ENCODE measurements around the gene MAGEA1. TPM values are rescaled to one million over a fixed set of nuclear protein-coding genes. Genes with fewer than 3 reads are reported as not detected.
"Not testable (repeated sequence)": the region's sequence is repeated elsewhere in the genome, so short reads cannot be mapped to it uniquely, and the experiment has no call there.

The MAGEA1 gene
- total RNA-seq: not detected in 2 replicates

DNA sequence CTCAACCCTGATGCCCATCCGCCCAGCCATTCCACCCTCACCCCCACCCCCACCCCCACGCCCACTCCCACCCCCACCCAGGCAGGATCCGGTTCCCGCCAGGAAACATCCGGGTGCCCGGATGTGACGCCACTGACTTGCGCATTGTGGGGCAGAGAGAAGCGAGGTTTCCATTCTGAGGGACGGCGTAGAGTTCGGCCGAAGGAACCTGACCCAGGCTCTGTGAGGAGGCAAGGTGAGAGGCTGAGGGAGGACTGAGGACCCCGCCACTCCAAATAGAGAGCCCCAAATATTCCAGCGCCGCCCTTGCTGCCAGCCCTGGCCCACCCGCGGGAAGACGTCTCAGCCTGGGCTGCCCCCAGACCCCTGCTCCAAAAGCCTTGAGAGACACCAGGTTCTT is at the start of gene MAGEA1:
Gene MAGEA1 (plus strand): TSS at position 154 of the 400 bp plus-strand sequence. CDS start 3,106 bp downstream, outside the sequence.
- DNase-seq (ENCODE audit: extremely low read depth, low read depth, low spot score): no peak

DNA sequence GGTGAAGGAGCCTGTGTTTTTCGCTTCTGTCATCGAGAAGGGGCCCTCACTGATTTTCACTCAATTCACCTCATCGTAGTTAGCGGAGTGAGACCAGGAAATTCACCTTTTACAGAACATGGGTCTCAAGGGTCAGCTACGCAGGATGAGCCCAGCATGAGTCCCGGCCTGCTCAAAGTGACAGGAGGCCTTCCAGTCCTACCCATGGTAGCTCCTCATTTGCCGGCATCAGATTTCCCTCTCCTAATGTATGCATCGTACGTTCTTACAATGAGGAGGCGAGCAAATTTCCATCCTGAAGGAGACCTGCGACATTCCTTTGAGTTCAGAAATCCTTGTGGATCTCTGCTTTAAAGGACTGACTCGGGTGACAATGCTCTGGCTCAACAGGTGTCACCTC is 46.2 kb upstream of the MAGEA1 start:
- DNase-seq (ENCODE audit: extremely low read depth, low read depth, low spot score): not testable (repeated sequence)

DNA sequence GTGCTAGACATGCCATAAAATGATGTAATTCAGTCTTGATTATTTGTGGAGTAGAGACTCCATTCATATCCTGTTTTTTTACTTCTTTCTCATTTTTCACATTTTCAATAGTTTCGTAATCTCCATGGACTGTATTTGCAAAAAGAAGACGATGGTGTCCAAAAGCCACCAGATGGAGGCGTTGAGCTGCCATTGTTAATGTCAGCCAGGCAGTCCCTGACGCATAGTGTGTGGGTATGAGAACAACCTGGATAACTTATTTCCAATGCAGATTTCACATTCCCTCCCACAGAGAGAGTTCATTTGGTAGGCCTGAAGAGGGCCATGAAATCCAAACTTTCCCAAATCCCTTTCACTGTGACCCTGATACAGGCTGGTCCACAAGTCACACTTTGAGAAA is 40.0 kb upstream of the MAGEA1 start:
- DNase-seq (ENCODE audit: extremely low read depth, low read depth, low spot score): not testable (repeated sequence)

DNA sequence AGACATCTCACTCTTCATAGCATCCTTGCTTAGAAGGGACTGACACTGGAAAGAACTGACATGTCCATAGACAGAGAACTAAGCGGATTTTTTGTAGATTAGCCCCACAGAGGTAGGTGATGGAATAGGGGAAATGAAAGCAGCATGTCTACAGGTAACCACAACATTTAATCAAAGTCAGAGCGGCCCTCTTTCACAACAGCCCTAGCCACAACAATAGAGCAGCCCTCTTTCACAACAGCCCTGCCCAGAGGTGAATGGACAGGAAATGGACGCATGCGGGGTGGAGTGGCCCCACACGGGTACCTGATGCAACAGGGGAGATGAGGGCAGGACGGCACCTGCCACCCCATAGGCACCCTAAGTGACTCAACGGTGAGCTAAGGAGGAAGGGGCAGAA is 32.8 kb upstream of the MAGEA1 start:
- not testable (repeated sequence) for DNase-seq (ENCODE audit: extremely low read depth, low read depth, low spot score)

DNA sequence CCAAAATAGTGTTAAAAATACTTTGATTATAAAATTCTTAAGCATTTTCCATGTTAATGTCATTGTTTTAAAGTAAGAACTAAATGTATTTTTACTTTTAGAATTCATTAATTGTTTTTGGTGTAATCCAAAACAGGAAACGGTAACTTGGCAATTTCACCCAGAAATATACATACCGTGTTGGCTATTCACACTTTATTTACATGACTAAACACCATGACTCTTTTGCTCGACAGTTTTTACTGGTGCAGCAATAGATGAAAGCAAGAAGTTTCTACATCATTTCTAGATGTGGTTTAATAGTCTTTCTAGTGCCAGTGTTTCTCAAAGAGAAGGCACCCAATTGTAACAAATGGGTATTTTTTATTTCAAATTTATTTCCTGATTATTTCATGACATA is 25.6 kb upstream of the MAGEA1 start:
- no peak for DNase-seq (ENCODE audit: extremely low read depth, low read depth, low spot score)

DNA sequence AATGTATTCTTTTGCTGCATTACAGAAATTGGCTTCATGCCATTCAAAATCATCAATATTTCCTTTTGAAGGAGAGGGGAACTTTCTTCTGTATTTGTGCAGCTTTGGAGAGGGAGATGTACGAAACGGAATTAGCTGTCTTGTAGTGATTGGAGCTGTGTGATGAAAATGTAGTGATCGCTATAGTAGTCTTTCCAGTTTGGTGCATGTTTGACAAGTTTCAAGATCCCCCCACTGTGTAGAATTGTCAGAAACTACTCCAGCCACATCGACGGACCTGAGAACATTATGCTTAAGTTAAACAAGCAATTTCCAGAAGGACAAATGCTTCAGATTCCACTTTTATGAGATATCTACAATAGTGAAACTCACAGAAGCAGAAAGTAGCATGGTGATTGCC is 21.6 kb upstream of the MAGEA1 start:
- no peak for DNase-seq (ENCODE audit: extremely low read depth, low read depth, low spot score)

- no peak for DNase-seq (ENCODE audit: extremely low read depth, low read depth, low spot score)
Observed at GRCh38 chrX:153158319-153158718, 20.8 kb upstream of the MAGEA1 start.

- no peak for DNase-seq (ENCODE audit: extremely low read depth, low read depth, low spot score)
Observed at GRCh38 chrX:153161952-153162351, 17.1 kb upstream of the MAGEA1 start.

DNA sequence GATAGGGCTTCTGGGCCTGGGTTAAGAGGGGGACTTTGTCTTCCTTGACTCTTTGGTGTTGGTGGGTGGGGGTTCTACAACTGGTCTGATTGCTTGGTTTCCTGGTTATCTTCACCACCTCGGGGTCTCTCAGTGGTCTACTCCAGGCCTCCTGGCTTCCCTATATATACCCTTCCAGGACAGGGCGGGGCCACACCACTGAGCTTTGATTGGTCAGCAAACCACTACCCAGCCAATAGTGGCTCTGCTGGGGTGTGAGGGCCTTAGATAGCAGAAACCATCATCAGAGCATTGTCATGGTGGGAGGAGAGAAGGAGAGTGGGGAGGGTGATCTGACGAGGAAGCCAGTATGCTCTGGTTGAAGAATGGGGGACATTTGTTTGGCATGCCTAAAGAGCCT is 14.4 kb upstream of the MAGEA1 start:
- no peak for DNase-seq (ENCODE audit: extremely low read depth, low read depth, low spot score)

GRCh38 chrX:153168423-153168822 is 10.7 kb upstream of the MAGEA1 start:
- DNase-seq (ENCODE audit: extremely low read depth, low read depth, low spot score): not testable (repeated sequence)

- no peak for DNase-seq (ENCODE audit: extremely low read depth, low read depth, low spot score)
Observed at GRCh38 chrX:153181822-153182221, 2.7 kb downstream of the MAGEA1 start.

GRCh38 chrX:153184787-153185186 is 5.7 kb downstream of the MAGEA1 start:
- DNase-seq (ENCODE audit: extremely low read depth, low read depth, low spot score): no peak

- no peak for DNase-seq (ENCODE audit: extremely low read depth, low read depth, low spot score)
Observed at GRCh38 chrX:153190381-153190780, 11.3 kb downstream of the MAGEA1 start.

DNA sequence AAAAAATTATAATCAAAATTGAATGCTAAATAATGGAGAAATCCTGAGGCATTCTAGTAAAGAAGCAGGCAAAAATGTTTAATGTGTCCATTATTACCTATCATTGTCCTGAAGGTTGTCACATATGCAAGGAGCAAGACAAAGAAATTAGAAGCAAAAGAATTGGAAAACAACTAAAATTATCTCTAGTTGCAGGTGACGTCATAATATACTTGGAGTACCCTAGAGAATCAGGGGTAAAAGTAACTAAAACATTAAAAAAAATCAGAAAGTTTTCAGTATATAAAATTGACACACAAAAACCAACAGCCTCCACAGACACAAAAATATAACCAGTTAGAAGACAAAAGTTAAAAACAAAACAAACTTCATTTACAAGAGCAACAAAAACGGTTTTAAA is 21.4 kb downstream of the MAGEA1 start:
- DNase-seq (ENCODE audit: extremely low read depth, low read depth, low spot score): no peak

- DNase-seq (ENCODE audit: extremely low read depth, low read depth, low spot score): no peak
Observed at GRCh38 chrX:153206425-153207046, 27.5 kb downstream of the MAGEA1 start.

DNA sequence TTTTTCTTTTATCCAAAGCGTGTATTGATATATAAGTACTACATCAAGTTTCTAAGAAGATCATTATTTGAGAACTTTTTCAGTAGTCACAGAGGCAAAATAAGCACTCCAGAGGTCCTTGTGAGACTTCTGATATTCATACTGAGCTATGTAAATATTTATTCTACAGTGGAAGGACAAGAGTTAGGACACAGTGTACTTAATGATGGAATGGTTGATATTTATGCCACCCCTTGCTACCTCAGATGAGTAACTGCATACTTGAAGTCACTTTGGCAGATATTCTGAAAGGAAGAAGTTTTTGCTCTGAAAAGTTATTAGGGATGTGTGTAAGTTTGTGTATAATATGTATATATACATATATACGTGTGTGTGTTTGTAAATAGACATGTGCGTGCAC is 30.3 kb downstream of the MAGEA1 start:
- no peak for DNase-seq (ENCODE audit: extremely low read depth, low read depth, low spot score)

- DNase-seq (ENCODE audit: extremely low read depth, low read depth, low spot score): no peak
Observed at GRCh38 chrX:153214934-153215333, 35.9 kb downstream of the MAGEA1 start.

GRCh38 chrX:153216926-153217325 is 37.8 kb downstream of the MAGEA1 start:
- no peak for DNase-seq (ENCODE audit: extremely low read depth, low read depth, low spot score)

GRCh38 chrX:153225438-153226098 is 46.5 kb downstream of the MAGEA1 start:
- DNase-seq (ENCODE audit: extremely low read depth, low read depth, low spot score): no peak

DNA sequence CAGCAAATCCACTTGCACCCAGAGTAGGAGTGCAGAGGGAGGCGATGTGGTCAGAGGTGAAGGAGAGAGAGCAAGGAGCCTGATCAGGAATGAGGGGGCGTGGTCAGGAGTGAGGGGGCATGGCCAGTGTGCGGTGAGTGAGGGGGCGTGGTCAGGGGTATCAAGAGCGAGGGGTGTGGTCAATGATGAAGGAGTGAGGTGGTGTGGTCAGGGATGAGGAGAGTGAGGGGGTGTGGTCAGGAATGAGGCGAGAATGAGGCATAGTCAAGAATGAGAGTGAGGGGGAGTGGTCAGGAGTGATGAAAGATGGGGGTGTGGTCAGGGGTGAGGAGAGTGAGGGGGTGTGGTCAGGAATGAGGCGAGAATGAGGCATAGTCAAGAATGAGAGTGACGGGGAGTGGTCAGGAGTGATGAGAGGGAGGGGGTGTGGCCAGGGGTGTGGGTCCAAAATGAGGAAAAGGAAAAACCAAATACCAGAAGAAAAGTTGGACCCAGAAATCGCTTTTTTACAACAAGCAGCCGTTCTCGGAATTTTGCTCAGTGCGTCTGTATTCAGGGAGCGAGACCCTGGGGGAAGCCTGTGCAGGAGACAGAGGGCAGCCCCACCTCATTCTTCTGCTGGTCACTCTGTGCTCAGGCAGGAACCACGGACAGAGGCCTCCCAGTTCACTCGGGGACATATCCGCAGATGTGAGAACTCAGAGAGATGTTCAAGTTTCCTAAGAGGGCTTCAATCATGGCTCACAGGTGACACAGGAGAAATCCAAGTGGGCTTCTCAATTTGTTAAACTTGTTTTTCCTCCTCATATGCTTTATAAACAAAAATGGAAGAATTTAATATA is 47.5 kb downstream of the MAGEA1 start:
- DNase-seq (ENCODE audit: extremely low read depth, low read depth, low spot score): no peak
